Epidermal melanocyte (primary cell): ENCODE measurements around the gene UBASH3A.

Experiments used
- DNase-seq: peaks from one replicate; pipeline ENCODE4 v3.0.0; 2011; ENCODE audit warnings: low spot score; ENCODE audit not compliant: insufficient read length

UBASH3A gene

DNA sequence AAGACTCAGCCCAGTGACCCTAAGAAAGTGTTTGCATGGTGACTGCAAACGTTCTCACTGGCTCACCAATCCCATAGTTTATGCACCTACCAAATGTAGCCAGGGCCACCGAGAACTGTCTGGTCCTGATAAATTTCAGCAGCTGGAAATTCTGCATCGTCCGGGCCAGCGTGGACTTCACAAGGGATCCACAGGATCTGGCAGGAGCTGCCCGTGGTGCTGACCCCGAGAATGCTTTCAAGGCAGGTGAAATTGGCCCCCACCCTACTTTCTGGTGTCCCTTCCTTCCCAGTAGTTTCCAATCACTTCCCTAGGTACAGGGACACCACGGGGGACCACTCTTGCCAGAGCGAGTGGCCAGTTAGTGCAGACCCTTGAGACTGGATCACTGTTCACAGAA, 26.2 kb downstream of the UBASH3A start:
- DNase-seq: no peak

DNA sequence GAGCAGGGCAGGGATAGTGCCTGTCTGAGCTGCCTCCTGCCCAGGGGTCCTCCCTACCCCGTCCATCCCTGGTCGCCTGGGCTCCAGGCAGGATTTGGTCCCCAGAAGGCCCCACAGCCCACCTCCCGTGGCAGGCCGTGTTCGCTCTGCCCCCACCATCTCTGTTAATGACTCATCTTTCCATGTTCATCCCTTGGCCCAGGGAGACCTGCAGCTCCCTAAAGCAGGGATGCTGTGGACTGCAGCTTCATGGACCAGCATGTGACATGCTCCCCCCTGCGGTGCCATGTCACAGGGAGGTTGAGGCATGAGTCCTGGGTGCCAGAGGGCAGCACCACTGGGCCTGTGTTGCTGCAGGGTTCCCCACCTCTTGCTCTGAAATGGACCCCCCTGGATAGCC, 26.8 kb downstream of the UBASH3A start:
- no peak for DNase-seq

DNA sequence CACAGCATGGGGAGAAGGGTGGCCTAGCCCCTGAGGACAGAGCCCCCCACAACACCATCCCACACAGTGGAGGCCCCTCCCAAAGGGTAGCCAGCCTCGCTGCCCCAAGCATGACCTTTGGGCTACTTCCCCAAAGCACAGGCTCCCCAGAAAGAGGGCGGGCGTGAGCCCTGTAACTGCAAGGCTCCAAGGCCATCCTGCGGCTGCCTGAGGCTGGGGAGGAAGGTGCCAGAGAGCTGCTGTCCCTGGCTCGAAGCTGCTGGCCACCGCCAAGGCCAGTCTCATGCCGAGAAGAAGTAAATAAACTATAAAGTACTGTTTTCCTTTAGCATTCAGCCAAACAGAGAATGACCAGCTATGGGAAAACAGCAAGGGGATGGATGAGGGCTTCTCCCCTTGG, 27.5 kb downstream of the UBASH3A start:
- DNase-seq: no peak

DNA sequence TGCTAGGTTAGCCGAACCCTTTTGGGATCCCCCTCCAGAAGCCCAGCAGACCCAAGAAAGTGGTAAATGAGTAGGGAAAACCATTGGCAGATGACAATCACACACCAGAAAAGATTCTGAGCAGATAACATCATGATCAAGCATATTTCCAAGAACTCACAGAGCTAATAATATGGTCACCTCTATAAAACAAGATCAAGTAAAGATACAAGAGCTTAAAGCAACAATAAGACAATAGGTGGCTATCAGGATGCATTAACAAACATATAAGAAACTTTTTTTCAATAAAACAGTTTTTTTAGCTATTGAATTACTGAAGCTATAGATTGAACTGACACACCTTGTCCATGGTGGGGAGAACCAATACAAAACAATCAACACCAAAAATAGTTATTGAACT, 29.0 kb downstream of the UBASH3A start:
- DNase-seq: no peak

DNA sequence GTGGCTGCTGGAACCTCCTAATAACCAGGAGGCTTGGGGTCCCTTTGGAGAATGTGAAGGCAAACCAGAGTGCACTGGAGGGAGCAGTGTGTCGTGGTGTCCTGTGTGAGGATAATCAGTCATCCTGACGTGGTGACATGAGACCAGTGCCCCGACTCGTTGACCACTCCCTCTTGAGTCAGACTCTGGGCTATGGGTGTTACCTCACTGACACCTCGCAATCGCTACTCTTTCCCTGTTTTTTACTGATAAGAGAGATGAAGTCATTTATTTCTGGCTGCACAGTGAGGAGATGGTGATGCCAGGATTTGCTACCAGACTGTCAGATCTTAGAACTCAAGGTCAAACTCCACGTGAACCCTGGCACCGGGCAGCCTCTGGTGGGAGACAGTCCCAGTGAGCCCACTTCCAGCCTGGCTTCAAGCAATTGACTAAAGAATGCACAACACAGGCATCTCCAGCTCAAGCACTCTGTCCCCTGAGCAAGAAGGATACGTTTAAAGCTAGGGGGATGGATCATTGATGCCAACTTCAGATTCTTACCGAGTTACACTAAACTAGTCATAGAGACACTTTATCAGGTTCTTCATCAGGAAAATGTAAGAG, 30.3 kb downstream of the UBASH3A start:
- DNase-seq: no peak

DNA sequence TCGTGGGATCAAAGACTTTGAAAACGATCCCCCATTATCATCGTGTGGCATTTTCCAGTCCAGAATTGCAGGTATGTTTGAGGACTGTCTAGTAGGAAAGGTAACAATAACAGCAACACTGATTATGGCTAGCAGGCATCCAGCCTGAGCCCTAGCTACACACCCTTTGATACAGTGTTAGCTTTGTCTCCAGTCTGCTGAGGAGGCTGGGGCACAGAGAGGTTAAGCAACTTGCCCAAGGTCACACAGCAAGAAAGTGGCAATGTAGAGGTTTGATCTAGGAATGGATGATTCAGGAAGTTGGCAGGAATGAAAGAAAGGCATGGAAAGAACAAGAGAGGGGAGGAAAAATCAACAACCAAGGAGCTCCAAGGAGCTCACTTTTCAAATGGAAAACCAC, 31.2 kb downstream of the UBASH3A start:
- no peak for DNase-seq

DNA sequence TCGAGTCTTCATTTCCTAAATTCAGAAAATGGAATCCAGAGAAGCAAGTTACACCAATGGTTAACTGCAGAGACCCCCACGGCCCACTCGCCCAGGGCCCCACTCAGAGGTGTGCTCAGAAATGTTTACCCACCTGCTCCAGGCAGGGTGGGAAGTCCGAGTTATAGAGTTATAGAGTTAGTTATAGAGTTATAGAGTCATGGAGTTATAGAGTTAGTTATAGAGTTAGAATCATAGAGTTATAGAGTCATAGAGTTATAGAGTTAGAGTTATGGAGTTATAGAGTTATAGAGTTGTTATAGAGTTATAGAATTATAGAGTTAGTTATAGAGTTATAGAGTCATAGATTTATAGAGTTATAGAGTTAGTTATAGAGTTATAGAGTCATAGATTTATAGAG, 31.7 kb downstream of the UBASH3A start:
- DNase-seq: no peak

DNA sequence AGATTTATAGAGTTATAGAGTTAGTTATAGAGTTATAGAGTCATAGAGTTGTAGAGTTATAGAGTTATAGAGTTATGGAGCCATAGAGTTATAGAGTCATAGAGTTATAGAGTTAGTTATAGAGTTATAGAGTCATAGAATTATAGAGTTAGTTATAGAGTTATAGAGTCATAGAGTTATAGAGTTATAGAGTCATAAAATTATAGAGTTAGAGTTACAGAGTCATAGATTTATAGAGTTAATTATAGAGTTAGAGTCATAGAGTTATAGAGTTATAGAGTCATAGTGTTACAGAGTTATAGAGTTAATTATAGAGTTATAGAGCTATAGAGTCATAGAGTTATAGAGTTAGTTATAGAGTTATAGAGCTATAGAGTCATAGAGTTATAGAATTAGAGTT, 32.1 kb downstream of the UBASH3A start:
- no peak for DNase-seq

DNA sequence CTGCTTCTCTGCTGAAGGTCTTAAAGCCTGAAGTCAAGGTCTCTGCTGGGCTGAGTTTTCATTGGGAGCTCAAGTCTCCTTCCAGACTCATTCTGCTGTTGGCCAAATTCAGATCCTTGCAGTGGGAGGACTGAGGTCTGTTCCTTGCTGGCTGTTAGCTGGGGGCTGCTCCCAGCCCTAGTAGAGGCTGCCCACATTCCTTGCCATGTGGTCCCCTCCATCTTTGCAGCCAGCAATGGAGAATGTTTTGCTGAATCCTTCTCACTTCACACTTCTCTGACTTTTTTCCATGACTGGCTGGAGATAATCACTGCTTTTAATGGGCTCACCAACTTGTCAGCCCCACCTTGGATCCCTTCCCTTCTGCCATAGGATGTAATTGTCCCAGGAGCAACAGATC, 33.2 kb downstream of the UBASH3A start:
- DNase-seq: no peak

DNA sequence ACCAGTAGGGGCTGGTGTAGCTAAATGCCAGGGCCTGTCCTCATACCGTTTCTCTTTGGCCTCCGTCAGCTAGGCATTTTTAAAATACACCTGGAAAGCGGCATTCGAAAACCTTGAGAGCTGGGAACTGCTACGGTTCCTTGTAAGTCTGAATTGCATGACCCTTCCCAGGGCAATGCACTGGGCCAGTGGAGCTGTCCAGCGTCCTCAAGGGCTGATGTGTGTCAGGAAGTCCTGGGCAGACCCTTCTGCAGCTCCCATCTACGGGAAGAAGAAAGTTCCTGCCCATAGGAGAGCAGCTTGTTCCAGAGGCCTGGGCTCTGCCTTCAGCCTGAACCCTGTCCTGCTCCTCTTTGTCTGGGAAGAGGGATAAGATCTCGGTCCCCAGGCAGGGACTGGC, 34.1 kb downstream of the UBASH3A start:
- no peak for DNase-seq

DNA sequence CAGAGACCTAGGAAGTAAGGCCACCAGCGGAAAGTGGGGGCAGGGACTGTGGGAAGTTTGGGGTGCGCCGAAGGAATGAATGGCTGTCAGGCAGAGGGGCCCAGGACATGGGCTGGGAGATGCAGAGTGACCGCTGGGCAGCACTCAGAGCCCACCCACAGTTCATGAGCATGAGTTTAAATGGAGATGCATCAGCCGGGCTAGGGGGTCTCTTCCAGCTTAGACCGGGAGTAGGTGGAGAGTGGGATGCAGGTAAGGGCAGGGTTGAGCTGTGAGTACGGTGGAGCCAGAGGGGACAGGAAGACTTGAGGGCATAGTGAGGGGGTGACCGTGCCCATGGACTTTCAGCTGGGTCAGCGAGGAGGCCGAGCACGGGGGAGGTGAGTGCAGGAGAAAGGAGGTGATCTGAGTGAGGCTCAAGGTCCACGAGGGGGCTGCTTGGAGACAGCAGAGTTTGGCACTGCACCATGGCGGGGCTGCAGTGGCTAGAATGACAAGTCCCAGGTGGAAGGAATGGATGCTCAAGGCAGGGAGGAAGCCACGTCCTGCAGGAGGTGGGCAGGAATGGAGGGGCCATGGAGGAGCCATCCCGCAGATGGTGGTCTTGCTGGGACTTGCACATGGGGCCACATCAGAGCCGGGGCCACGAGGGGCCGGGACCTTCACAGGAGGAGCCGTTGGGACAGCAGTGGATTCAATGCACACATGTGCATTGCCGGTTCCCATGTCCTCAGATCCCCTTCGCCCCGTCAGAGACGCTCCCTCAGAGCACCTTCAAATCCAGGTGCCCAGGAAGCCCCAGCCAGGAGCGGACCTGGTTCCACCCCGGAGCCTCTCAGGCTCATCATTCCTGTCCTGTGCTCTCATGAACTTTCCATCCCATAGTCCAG, 34.9 kb downstream of the UBASH3A start:
- no peak for DNase-seq

DNA sequence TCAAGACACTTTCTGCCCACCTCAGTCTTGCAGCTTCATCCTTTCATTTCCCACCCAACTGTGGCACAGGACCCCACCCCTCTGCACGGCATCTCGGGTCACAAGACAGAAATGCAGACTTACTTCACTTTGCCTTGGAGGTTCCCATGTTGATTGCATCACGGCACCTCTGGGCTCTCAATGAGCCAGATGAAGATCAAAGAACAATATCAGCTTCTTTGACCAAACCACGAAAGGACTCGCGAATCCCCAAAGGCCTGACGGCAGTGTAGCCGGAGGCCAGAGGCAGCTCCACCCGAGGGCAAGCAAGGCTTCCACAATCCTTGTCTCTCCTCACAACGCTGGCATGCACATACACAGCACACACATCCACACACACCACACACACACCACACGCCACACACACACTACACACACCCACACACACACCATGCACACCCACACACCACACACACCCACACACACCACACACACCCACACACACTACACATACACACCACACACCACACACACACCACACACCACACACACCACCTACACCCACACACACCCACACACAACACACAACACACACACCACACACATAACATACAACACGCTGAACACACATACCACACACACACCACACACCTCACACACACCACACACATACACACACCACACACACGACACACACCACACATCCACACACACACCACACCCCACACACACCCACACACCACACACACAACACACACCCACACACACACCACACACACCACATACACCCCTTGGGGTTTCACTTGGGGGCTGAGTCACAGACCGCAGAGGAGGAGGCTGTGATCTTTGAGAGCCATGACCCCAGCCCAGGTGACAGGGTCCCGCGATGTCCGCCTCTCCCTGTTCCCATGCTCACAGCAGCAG, 35.8 kb downstream of the UBASH3A start:
- DNase-seq: no peak

DNA sequence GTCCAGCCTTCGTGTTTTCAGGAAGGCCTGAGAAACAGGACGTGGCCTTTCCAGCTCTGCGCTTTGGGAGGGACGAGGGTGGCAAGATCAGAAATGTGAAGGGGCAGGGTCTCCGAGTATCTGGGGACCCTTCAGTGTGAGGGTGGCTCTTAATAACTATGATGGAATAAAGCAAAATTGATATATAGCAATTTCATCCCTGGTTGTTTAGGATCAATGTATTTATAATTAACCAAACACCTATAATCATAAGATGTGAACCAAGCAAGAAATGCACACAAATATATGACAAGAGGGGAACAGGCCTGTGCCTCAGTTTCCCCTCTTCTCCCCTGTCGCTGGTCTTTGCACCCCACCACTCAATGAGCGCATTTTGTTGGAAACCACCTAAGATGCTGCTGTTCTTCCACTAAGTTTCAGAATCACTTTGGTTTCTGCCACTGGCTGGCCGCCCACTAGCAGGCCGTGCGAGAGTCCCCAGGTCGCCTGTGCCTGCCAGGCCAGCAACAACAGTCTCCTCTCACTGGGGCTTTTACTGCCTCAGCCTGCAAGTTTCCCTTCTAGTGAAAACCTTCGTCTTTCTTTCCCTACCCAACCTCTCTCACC, 36.6 kb downstream of the UBASH3A start:
- no peak for DNase-seq

DNA sequence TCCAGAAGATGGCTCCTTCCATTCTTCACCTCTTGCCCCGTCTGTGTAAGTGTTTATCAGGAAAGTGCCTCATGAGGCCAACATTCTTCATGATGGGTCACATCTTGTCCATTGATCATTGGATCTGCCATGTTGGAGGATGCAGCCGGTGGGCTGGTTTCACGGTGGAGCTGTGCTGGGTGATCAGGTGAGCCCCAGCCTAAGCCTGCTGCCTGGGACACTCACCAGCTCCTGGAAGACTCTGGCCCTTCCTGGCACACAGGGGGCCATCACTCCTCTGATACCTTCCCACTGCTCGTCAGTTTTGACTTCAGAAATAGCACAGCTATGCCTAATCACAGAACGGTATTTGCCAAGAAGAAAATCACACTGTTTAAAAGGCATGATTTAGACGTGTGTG, 38.3 kb downstream of the UBASH3A start:
- DNase-seq: no peak

DNA sequence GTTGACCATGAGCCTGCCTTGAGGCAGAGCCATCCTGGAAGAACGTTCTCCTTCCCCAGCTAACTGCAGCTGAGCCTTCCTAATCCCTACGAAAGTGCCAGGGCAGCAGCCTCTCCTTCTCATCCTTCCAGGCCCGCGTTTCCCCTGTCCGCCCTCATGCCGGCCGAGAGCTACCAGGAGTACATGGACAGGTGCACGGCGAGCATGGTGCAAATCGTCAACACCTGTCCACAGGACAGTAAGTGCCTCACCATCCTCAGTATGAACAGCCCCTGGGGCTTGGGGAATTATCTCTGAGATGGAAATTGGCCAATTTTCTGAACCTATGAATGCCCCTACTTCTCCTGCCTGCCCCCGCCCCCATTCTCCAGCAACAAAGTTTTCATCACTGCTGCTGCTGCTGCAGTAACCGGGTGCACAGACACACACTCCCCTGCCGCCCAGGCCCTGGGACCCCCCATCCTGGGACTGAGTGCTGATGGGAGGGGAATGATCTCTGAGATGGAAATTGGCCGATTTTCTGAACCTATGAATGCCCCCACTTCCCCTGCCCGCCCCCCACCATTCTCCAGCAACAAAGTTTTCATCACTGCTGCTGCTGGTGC, 39.6 kb downstream of the UBASH3A start:
- no peak for DNase-seq

DNA sequence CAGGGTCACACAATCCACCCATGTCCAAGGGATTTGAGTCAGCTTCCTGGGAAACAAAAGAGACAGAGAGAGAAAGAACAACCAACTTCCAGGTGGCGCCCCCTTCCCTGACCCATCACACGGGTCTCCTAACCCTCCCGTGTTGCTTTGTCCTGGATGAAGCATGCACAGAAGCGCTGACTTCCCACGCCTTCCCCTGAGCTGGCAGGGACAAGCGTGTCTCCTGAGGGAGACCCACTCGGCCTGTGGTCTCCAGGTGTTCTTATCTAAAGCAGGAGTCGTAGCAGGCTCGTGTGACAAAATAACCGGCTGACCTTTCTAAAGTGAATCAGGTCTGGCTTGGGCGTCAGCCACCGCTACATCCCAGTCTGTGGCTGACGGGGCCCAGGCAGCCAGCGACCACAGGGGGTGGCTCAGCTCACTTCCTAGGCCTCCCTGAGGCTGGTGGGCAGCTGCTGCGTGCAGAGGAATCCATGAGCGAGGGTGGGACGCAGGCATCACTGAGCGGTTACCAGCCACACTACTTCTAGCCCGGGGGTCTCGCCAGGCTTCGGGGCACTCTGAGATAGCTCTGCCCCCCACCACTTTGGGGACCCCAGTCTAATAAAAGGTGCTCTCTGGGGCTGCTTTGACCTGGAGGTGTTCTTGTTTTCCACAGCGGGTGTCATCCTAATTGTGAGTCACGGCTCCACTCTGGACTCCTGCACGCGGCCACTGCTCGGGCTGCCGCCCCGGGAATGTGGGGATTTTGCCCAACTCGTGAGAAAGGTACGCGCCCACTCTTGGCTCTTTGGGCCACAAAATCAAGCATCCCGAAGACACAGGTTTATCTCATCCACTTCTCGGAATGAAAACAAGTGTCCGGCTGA, 40.4 kb downstream of the UBASH3A start:
- DNase-seq: no peak

DNA sequence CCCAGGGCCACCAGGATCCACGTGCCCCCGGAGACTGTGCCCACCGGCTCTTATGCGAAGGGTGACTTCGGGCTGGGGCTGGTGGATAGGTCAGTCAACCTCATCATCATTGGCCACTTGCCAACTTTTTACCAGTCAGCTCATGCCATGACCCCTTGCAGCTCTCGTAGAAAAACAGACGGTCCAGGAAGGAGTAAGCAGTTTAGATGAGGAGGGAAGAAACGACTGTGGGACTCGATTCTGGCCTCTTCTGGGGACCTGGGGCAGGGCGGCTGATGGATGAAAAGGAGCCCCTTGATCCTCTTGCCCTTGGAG, 41.0 kb downstream of the UBASH3A start:
- no peak for DNase-seq

DNA sequence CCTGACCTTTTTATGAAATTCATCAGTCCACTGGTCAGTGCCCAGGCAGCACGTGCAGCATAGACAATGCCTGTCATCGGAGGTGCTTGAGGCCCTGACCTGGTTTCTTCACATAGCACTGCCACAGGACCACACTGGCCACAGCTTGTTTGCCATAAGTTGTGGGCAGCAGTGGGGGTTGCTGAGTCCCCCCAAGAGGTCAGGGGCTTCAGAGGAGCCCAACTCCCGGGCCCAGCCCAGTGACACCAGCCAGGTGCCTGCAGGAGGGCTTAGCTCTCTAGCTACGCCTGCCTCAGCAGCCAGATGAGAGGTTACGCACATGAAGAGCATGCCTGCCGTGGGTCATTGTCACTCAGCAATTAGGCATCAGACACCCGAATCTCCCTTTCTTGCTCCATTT, 41.6 kb downstream of the UBASH3A start:
- DNase-seq: no peak

DNA sequence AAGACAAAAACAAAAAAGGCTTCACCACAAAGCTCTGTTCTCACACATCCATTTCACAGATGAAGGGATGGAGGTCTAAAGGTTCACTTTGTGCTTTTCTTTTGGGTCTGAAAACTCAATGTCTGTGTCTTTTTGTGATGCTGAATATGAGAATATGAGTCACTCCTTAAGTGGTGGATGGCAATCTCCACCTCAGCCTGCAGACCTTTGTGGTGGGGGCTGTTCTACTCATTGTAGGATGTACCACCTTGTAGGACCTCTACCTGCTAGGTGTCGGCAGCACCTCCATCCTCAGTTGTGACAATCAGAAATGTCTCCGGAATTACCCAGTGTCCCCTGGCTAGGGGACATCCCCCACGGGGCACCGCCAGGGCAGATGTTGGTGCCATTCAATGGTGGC, 42.8 kb downstream of the UBASH3A start:
- DNase-seq: no peak

DNA sequence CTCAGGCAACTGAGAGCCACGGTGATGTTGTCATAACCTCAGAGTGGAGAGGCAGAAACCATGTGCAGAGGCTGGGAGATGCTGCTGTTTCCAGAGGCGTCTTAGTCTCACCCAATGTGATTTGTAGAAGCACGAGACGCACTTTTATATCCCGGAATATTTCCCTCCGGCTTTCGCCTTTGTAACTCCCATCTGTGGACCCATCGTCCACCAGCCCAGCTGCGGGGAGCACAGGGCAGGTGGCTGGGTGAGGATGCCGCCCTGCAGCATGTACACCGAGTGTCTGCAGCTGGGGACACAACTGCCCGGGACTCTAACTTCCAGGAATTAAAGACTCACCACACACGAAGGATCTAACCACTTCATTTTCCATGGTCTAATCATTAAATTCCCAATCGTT, 43.5 kb downstream of the UBASH3A start:
- DNase-seq: no peak

DNA sequence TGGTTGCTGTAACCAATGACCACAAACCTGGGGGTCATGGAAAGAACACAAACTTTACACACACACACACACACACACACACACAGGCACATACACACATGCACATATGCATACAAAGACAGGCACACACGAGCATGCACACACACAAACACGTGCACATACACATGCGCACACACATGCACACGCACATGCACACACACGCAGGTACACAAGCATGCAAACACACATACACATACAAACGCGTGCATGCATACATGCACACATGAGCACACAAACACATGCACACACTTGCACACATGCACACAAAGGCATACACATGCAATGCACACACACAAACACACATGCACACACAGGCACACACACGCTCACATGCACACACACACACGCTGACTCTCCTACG, 44.0 kb downstream of the UBASH3A start:
- no peak for DNase-seq
